K562 (cell line): ENCODE results near the gene NFIB. TPM values are rescaled to one million over a fixed set of nuclear protein-coding genes. Genes with fewer than 3 reads are reported as not detected.

Experiments
- GTF2A2 ChIP-seq: IDR thresholded peaks from 2 replicates; pipeline ENCODE4 v1.6.1; 2016; ENCODE audit warnings: mild to moderate bottlenecking, missing genetic modification characterization, missing compliant biosample characterization
- polyA plus RNA-seq, 8 experiments: library from polyadenylated mRNA; depleted of rRNA in 4 of 8; stranded (reverse) in 5 of 8; unstranded in 3 of 8; fragments of >200 nt; fragmentation: Nextera tagmentation in 2 of 8; fragmentation: Illumina TruSeq in 1 of 8; extraction: Ambion mirVana in 2 of 8; extraction: Trizol in 1 of 8; gene quantifications; 2 replicates each; pipeline versions ENCODE4 v1.2.1 to v1.2.3, GENCODE V29; 2011 to 2014; ENCODE audit warnings: inconsistent platforms in 1 of 8, missing spikeins in 1 of 8
- total RNA-seq, 7 experiments: library from RNA; depleted of rRNA in 6 of 7; stranded (reverse); fragments of >200 nt in 6 of 7; fragmentation: Illumina TruSeq in 2 of 7; extraction: Trizol in 2 of 7; gene quantifications; 2 replicates each; pipeline versions ENCODE4 v1.2.1 to v1.2.3, GENCODE V29; 2011 to 2021; ENCODE audit warnings: low replicate concordance in 1 of 7
- TF ChIP-seq, protein P1 (sequence below): fragments of 450-650 bp; IDR thresholded peaks from 2 replicates; pipeline ENCODE4 v1.6.1; 2016; ENCODE audit warnings: mild to moderate bottlenecking, moderate library complexity
- TF ChIP-seq, protein P2 (sequence below): fragments of 450-650 bp; IDR thresholded peaks from 2 replicates; pipeline ENCODE4 v1.6.1; 2017; ENCODE audit warnings: antibody characterized with exemption, mild to moderate bottlenecking

NFIB gene
- total and polyA plus RNA-seq, 9 of the 15 experiments (the other 6 are each of a cell fraction or from before 2014, with no cell fraction given), result 1.2 to 3.3 (median 1.9) TPM

DNA sequence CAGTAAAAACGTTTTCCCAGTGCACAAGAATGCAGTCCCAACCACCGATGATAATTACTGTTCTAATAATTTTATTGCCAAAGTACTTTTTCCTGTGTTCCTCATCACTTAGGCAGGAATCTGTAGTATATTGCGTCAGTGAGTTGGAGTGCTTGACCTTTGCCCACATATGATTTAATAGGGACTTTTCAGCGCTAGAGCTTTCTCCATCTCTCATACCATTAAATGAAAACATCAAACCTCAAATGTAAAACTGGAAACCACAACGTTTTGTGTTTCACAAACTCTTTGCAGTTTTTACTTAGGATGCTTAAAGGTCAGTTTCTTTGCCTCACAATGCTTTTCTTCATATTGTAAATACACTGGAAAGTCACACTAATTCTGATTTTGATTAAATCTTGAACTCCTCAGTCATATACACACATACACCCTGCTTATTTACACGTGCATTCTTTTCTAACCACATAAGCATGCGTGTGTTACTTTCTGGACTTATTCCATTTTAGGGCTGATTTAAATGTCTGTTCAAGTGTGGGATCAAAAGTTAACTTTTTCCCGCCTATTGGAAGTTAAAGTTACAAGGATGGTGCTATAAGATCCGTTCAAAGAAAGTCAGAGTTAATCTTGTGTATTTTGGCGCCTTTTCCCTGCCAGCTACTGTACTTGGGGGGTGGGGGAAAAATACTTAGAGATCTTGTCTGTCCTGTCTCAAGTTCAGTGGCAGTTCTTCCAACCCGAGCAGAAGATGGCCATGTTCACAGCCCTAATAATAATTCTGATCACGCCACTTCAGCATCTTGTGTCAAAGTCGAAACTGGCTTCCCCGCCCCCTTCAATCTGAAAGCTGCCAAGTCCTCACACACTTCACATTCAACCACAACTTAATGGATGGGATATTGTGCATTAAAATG is 6.6 kb upstream of the NFIB start (continued):
- TF ChIP-seq, protein P1, sequence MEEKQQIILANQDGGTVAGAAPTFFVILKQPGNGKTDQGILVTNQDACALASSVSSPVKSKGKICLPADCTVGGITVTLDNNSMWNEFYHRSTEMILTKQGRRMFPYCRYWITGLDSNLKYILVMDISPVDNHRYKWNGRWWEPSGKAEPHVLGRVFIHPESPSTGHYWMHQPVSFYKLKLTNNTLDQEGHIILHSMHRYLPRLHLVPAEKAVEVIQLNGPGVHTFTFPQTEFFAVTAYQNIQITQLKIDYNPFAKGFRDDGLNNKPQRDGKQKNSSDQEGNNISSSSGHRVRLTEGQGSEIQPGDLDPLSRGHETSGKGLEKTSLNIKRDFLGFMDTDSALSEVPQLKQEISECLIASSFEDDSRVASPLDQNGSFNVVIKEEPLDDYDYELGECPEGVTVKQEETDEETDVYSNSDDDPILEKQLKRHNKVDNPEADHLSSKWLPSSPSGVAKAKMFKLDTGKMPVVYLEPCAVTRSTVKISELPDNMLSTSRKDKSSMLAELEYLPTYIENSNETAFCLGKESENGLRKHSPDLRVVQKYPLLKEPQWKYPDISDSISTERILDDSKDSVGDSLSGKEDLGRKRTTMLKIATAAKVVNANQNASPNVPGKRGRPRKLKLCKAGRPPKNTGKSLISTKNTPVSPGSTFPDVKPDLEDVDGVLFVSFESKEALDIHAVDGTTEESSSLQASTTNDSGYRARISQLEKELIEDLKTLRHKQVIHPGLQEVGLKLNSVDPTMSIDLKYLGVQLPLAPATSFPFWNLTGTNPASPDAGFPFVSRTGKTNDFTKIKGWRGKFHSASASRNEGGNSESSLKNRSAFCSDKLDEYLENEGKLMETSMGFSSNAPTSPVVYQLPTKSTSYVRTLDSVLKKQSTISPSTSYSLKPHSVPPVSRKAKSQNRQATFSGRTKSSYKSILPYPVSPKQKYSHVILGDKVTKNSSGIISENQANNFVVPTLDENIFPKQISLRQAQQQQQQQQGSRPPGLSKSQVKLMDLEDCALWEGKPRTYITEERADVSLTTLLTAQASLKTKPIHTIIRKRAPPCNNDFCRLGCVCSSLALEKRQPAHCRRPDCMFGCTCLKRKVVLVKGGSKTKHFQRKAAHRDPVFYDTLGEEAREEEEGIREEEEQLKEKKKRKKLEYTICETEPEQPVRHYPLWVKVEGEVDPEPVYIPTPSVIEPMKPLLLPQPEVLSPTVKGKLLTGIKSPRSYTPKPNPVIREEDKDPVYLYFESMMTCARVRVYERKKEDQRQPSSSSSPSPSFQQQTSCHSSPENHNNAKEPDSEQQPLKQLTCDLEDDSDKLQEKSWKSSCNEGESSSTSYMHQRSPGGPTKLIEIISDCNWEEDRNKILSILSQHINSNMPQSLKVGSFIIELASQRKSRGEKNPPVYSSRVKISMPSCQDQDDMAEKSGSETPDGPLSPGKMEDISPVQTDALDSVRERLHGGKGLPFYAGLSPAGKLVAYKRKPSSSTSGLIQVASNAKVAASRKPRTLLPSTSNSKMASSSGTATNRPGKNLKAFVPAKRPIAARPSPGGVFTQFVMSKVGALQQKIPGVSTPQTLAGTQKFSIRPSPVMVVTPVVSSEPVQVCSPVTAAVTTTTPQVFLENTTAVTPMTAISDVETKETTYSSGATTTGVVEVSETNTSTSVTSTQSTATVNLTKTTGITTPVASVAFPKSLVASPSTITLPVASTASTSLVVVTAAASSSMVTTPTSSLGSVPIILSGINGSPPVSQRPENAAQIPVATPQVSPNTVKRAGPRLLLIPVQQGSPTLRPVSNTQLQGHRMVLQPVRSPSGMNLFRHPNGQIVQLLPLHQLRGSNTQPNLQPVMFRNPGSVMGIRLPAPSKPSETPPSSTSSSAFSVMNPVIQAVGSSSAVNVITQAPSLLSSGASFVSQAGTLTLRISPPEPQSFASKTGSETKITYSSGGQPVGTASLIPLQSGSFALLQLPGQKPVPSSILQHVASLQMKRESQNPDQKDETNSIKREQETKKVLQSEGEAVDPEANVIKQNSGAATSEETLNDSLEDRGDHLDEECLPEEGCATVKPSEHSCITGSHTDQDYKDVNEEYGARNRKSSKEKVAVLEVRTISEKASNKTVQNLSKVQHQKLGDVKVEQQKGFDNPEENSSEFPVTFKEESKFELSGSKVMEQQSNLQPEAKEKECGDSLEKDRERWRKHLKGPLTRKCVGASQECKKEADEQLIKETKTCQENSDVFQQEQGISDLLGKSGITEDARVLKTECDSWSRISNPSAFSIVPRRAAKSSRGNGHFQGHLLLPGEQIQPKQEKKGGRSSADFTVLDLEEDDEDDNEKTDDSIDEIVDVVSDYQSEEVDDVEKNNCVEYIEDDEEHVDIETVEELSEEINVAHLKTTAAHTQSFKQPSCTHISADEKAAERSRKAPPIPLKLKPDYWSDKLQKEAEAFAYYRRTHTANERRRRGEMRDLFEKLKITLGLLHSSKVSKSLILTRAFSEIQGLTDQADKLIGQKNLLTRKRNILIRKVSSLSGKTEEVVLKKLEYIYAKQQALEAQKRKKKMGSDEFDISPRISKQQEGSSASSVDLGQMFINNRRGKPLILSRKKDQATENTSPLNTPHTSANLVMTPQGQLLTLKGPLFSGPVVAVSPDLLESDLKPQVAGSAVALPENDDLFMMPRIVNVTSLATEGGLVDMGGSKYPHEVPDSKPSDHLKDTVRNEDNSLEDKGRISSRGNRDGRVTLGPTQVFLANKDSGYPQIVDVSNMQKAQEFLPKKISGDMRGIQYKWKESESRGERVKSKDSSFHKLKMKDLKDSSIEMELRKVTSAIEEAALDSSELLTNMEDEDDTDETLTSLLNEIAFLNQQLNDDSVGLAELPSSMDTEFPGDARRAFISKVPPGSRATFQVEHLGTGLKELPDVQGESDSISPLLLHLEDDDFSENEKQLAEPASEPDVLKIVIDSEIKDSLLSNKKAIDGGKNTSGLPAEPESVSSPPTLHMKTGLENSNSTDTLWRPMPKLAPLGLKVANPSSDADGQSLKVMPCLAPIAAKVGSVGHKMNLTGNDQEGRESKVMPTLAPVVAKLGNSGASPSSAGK, result peak; percentile 53; the same call in 1 of the 2 replicates
- TF ChIP-seq, protein P2, sequence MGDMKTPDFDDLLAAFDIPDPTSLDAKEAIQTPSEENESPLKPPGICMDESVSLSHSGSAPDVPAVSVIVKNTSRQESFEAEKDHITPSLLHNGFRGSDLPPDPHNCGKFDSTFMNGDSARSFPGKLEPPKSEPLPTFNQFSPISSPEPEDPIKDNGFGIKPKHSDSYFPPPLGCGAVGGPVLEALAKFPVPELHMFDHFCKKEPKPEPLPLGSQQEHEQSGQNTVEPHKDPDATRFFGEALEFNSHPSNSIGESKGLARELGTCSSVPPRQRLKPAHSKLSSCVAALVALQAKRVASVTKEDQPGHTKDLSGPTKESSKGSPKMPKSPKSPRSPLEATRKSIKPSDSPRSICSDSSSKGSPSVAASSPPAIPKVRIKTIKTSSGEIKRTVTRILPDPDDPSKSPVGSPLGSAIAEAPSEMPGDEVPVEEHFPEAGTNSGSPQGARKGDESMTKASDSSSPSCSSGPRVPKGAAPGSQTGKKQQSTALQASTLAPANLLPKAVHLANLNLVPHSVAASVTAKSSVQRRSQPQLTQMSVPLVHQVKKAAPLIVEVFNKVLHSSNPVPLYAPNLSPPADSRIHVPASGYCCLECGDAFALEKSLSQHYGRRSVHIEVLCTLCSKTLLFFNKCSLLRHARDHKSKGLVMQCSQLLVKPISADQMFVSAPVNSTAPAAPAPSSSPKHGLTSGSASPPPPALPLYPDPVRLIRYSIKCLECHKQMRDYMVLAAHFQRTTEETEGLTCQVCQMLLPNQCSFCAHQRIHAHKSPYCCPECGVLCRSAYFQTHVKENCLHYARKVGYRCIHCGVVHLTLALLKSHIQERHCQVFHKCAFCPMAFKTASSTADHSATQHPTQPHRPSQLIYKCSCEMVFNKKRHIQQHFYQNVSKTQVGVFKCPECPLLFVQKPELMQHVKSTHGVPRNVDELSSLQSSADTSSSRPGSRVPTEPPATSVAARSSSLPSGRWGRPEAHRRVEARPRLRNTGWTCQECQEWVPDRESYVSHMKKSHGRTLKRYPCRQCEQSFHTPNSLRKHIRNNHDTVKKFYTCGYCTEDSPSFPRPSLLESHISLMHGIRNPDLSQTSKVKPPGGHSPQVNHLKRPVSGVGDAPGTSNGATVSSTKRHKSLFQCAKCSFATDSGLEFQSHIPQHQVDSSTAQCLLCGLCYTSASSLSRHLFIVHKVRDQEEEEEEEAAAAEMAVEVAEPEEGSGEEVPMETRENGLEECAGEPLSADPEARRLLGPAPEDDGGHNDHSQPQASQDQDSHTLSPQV, result 0 out of 2 replicates have a peak, but pooled peaks have one; percentile 45
- no peak for TF ChIP-seq GTF2A2 (tag)
- TF ChIP-seq, all 486 proteins: peak for 9
